NB4 (cell line): ENCODE results near the gene SMIM35.

Experiments used
- TF ChIP-seq, protein P1 (sequence below): IDR thresholded peaks from one replicate; pipeline ENCODE4 v1.5.1; 2012; ENCODE audit warnings: low read depth, low read length
- TF ChIP-seq, protein P2 (sequence below): IDR thresholded peaks from 2 replicates; pipeline ENCODE4 v1.6.1; 2011; ENCODE audit warnings: low read depth, low read length

DNA sequence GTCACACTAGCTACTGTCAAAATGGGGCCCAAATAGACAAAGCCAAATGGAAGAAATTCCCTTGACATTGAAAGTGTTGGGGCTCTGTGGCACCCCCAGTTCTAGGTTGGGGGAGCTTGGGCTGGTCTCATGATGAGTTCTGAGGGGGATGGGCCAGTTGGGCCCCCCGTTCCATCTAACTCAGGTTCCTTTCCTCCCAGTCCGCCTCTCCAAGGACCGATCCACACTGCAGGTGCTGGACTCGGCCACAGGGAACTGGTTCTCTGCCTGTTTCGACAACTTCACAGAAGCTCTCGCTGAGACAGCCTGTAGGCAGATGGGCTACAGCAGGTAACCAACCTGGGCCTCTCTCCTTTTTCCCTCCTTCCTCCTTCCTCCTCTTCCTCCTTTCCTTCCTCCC is 17.7 kb upstream of the SMIM35 start:
- TF ChIP-seq, protein P1, sequence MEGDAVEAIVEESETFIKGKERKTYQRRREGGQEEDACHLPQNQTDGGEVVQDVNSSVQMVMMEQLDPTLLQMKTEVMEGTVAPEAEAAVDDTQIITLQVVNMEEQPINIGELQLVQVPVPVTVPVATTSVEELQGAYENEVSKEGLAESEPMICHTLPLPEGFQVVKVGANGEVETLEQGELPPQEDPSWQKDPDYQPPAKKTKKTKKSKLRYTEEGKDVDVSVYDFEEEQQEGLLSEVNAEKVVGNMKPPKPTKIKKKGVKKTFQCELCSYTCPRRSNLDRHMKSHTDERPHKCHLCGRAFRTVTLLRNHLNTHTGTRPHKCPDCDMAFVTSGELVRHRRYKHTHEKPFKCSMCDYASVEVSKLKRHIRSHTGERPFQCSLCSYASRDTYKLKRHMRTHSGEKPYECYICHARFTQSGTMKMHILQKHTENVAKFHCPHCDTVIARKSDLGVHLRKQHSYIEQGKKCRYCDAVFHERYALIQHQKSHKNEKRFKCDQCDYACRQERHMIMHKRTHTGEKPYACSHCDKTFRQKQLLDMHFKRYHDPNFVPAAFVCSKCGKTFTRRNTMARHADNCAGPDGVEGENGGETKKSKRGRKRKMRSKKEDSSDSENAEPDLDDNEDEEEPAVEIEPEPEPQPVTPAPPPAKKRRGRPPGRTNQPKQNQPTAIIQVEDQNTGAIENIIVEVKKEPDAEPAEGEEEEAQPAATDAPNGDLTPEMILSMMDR = no peak
- TF ChIP-seq, protein P2, sequence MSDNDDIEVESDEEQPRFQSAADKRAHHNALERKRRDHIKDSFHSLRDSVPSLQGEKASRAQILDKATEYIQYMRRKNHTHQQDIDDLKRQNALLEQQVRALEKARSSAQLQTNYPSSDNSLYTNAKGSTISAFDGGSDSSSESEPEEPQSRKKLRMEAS = no peak
